Liver (tissue), 9 donors: Measurements from ENCODE around the gene NR5A2. TPM values are rescaled to one million over a fixed set of nuclear protein-coding genes. Genes with fewer than 3 reads are reported as not detected.

Source experiments
- DNase-seq: peaks from one replicate; pipeline ENCODE4 v3.0.0-alpha.2; 2017; ENCODE audit warnings: low spot score
- H3K27ac ChIP-seq, 2 donors: one replicate each; pipeline ENCODE4 v1.7.0; 2013; ENCODE audit warnings: inconsistent platforms in 2 of 2, low read length in 2 of 2, control low read depth in 1 of 2, low read depth in 1 of 2, mild to moderate bottlenecking in 1 of 2
- H3K27me3 ChIP-seq, 4 donors: one replicate each; pipeline versions ENCODE4 v1.6.1 to v1.7.0; 2013; ENCODE audit warnings: low read length in 3 of 4, inconsistent platforms in 1 of 4, mild to moderate bottlenecking in 1 of 4, moderate library complexity in 1 of 4; ENCODE audit not compliant: control insufficient read depth in 4 of 4, insufficient read depth in 4 of 4
- H3K36me3 ChIP-seq, 4 donors: one replicate each; pipeline versions ENCODE4 v1.6.1 to v1.7.0; 2013; ENCODE audit warnings: low read length in 3 of 4, mild to moderate bottlenecking in 3 of 4, low read depth in 1 of 4, moderate library complexity in 1 of 4; ENCODE audit not compliant: control insufficient read depth in 4 of 4, insufficient read depth in 3 of 4
- H3K4me1 ChIP-seq, 4 donors: one replicate each; pipeline versions ENCODE4 v1.6.1 to v1.7.0; 2013; ENCODE audit warnings: low read length in 3 of 4, mild to moderate bottlenecking in 3 of 4, moderate library complexity in 1 of 4; ENCODE audit not compliant: control insufficient read depth in 4 of 4, insufficient read depth in 4 of 4
- H3K4me3 ChIP-seq, 3 donors: one replicate each; pipeline versions ENCODE4 v1.6.1 to v1.7.0; 2013; ENCODE audit warnings: low read length in 3 of 3, control low read depth in 1 of 3, low read depth in 1 of 3, mild to moderate bottlenecking in 1 of 3
- H3K9ac ChIP-seq, 2 donors: one replicate each; pipeline ENCODE4 v1.7.0; 2013; ENCODE audit warnings: low read length in 2 of 2, mild to moderate bottlenecking in 2 of 2, moderate library complexity in 2 of 2, control low read depth in 1 of 2, low read depth in 1 of 2
- H3K9me3 ChIP-seq, 4 donors: one replicate each; pipeline versions ENCODE4 v1.6.1 to v1.7.0; 2013; ENCODE audit warnings: low read length in 3 of 4; ENCODE audit not compliant: control insufficient read depth in 4 of 4
- EGR1 ChIP-seq, 2 donors: IDR thresholded peaks; 2 replicates each; pipeline ENCODE4 v1.6.1; 2016 to 2018; ENCODE audit warnings: antibody characterized with exemption in 2 of 2, low read depth in 2 of 2
- GABPA ChIP-seq, 2 donors: IDR thresholded peaks in 1 of 2; conservative IDR thresholded peaks in 1 of 2; 2 replicates each; pipeline ENCODE4 v1.6.1; 2016; ENCODE audit warnings: antibody characterized with exemption in 2 of 2, mild to moderate bottlenecking in 1 of 2, moderate library complexity in 1 of 2
- JUND ChIP-seq, 2 donors: IDR thresholded peaks; 2 replicates each; pipeline ENCODE4 v1.6.1; 2016; ENCODE audit warnings: antibody characterized with exemption in 2 of 2
- NR2F2 ChIP-seq: IDR thresholded peaks from 2 replicates; pipeline ENCODE4 v1.6.1; 2016; ENCODE audit warnings: antibody characterized with exemption
- RAD21 ChIP-seq, 2 donors: IDR thresholded peaks; 2 replicates each; pipeline ENCODE4 v1.6.1; 2016; ENCODE audit warnings: antibody characterized with exemption in 2 of 2, mild to moderate bottlenecking in 2 of 2
- REST ChIP-seq: IDR thresholded peaks from 2 replicates; pipeline ENCODE4 v1.6.1; 2016; ENCODE audit warnings: antibody characterized with exemption, mild to moderate bottlenecking
- RXRA ChIP-seq, 2 donors: IDR thresholded peaks; 2 replicates each; pipeline ENCODE4 v1.6.1; 2017 to 2018; ENCODE audit warnings: antibody characterized with exemption in 2 of 2, mild to moderate bottlenecking in 1 of 2
- SP1 ChIP-seq: IDR thresholded peaks from 2 replicates; pipeline ENCODE4 v1.6.1; 2018; ENCODE audit warnings: antibody characterized with exemption, mild to moderate bottlenecking
- whole genome bisulfite sequencing: extraction: QIAGEN DNeasy Blood & Tissue Kit; methylation state at CpG from one replicate; pipeline ENCODE4 v1.1.7; 2013; 5-methylcytosine and 5-hydroxymethylcytosine counted together
- polyA plus RNA-seq, 2 donors: library from polyadenylated mRNA; stranded (reverse) in 1 of 2; unstranded in 1 of 2; fragments of 200-250 nt in 1 of 2; fragments of >200 nt in 1 of 2; fragmentation: Nextera tagmentation in 1 of 2; extraction: Ambion mirVana in 1 of 2; gene quantifications; one replicate each; pipeline versions ENCODE4 v1.2.1 to v1.2.3, GENCODE V29; 2013 to 2015
- total RNA-seq, 2 donors: library from RNA; depleted of rRNA; stranded (reverse); fragments of >200 nt; gene quantifications; one replicate each; pipeline ENCODE4 v1.2.3, GENCODE V29; 2014
- TF ChIP-seq, protein P1 (sequence below): IDR thresholded peaks from 2 replicates; pipeline ENCODE4 v1.6.1; 2016; ENCODE audit warnings: antibody characterized with exemption
- TF ChIP-seq, protein P2 (sequence below): fragments of 150-350 bp; IDR thresholded peaks from 2 replicates; pipeline ENCODE4 v1.5.1; 2017; ENCODE audit warnings: improper control_type of control experiment, low read depth, low read length; ENCODE audit not compliant: missing input control
- TF ChIP-seq, protein P3 (sequence below): IDR thresholded peaks from 2 replicates; pipeline ENCODE4 v1.6.1; 2016; ENCODE audit warnings: antibody characterized with exemption
- donor health status: healthy.
- donor health status: healthy.
- donor health status: healthy.
- donor health status: healthy.
- donor health status: healthy.

NR5A2 gene
- total and polyA plus RNA-seq, 4 donors: 10.0 to 37.5 (median 21.1) TPM

DNA sequence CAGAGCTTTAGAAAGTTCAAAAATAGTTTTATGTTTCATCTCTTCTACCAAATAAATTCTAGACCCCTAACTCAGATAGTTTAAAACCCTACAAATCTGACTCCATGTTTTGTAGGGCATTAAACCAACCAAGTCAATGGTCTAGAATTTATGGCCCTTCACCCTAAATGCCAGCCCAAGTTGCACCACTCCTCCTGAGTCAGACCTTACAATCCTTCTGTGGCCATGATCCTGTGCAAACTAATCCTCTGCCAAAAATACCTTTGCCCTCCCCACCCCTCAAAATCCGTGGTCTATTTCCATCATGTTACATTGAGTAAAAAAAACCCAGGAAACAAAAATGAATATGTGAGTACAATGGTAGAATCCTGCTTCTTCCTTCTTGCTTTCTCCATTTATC lies 179.3 kb downstream of the NR5A2 start (continued):
- no peak for TF ChIP-seq JUND (IDR thresholded peaks at IDR 0.05)
- no peak for TF ChIP-seq EGR1 (IDR thresholded peaks at IDR 0.05; ENCODE audit: low read depth in 2 of 2)
- TF ChIP-seq, protein P1, sequence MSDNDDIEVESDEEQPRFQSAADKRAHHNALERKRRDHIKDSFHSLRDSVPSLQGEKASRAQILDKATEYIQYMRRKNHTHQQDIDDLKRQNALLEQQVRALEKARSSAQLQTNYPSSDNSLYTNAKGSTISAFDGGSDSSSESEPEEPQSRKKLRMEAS: no peak
- no peak for TF ChIP-seq SP1
- no peak for TF ChIP-seq RXRA (IDR thresholded peaks at IDR 0.05)

- Histone ChIP-seq H3K9ac (no peak overlapping the region), H3K4me1 (no peaks in the 10 kb centered on the region), H3K36me3 (no peaks in the 10 kb centered on the region), H3K4me3 (no peak overlapping the region), H3K9me3 (no peaks in the 10 kb centered on the region), H3K27me3 (no peaks in the 10 kb centered on the region), H3K27ac (no peak overlapping the region)
- WGBS: 83% methylated on average over 6 of the region's 6 CpGs
- no peak for DNase-seq
- TF ChIP-seq NR2F2: no peak
These were observed 180.2 kb downstream of the NR5A2 start for GRCh38 chr1:200207711-200208126.

DNA sequence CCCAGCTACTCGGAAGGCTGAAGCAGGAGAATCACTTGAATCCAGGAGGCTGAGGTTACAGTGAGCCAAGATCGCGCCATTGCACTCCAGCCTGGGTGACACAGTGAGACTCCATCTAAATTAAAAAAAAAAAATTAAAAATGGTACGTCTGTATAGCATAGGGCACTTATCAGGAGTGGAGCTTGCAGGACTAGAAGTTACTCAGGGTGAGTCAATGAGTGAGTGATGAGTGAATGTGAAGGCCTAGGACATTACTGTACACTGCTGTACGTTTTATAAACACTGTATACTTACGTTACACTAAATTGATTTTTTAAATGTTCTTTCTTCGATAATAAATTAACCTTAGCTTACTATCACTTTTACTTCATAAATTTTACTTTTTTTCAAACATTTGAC lies 183.6 kb downstream of the NR5A2 start:
- Histone ChIP-seq H3K27ac (no peak overlapping the region), H3K36me3 (no peaks in the 10 kb centered on the region), H3K9me3 (no peaks in the 10 kb centered on the region), H3K4me3 (no peak overlapping the region), H3K9ac (no peak overlapping the region), H3K4me1 (no peaks in the 10 kb centered on the region), H3K27me3 (no peaks in the 10 kb centered on the region)
- 88% methylated on average over 7 of the region's 7 CpGs for WGBS
- TF ChIP-seq REST (no peak), NR2F2 (no peak), RAD21 (IDR thresholded peaks at IDR 0.05) (no peak), JUND (IDR thresholded peaks at IDR 0.05) (no peak)
- TF ChIP-seq, protein P1: no peak
- TF ChIP-seq, protein P2, sequence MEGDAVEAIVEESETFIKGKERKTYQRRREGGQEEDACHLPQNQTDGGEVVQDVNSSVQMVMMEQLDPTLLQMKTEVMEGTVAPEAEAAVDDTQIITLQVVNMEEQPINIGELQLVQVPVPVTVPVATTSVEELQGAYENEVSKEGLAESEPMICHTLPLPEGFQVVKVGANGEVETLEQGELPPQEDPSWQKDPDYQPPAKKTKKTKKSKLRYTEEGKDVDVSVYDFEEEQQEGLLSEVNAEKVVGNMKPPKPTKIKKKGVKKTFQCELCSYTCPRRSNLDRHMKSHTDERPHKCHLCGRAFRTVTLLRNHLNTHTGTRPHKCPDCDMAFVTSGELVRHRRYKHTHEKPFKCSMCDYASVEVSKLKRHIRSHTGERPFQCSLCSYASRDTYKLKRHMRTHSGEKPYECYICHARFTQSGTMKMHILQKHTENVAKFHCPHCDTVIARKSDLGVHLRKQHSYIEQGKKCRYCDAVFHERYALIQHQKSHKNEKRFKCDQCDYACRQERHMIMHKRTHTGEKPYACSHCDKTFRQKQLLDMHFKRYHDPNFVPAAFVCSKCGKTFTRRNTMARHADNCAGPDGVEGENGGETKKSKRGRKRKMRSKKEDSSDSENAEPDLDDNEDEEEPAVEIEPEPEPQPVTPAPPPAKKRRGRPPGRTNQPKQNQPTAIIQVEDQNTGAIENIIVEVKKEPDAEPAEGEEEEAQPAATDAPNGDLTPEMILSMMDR: no peak
- DNase-seq: no peak

- no peaks in the 10 kb centered on the region for H3K9me3 ChIP-seq
- DNase-seq: no peak
- H3K9ac ChIP-seq: no peak overlapping the region
- H3K27ac ChIP-seq: no peak overlapping the region
- 97% methylated on average over 24 of the region's 24 CpGs for WGBS
- no peak overlapping the region for H3K4me3 ChIP-seq
- no peaks in the 10 kb centered on the region for H3K27me3 ChIP-seq
- H3K36me3 ChIP-seq: no peaks in the 10 kb centered on the region
- no peaks in the 10 kb centered on the region for H3K4me1 ChIP-seq
- TF ChIP-seq SP1 (no peak), JUND (IDR thresholded peaks at IDR 0.05) (no peak), NR2F2 (no peak), GABPA (IDR thresholded peaks at IDR 0.05 in 1 of 2, conservative IDR thresholded peaks at IDR 0.05 in 1 of 2) (no peak)
- TF ChIP-seq, protein P3, sequence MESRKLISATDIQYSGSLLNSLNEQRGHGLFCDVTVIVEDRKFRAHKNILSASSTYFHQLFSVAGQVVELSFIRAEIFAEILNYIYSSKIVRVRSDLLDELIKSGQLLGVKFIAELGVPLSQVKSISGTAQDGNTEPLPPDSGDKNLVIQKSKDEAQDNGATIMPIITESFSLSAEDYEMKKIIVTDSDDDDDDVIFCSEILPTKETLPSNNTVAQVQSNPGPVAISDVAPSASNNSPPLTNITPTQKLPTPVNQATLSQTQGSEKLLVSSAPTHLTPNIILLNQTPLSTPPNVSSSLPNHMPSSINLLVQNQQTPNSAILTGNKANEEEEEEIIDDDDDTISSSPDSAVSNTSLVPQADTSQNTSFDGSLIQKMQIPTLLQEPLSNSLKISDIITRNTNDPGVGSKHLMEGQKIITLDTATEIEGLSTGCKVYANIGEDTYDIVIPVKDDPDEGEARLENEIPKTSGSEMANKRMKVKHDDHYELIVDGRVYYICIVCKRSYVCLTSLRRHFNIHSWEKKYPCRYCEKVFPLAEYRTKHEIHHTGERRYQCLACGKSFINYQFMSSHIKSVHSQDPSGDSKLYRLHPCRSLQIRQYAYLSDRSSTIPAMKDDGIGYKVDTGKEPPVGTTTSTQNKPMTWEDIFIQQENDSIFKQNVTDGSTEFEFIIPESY: no peak
These were observed 185.9 kb downstream of the NR5A2 start for GRCh38 chr1:200213392-200213791.
